Subcutaneous adipose tissue (tissue), 4 donors: Measurements from ENCODE around the gene ZBTB32. TPM values are rescaled to one million over a fixed set of nuclear protein-coding genes. Genes with fewer than 3 reads are reported as not detected.

Source experiments
- total RNA-seq, 4 donors: library from RNA; depleted of rRNA; stranded (reverse); fragments of >200 nt; gene quantifications; one replicate each; pipeline ENCODE4 v1.1.0, GENCODE V29; 2016
- TF ChIP-seq, protein P1 (sequence below): fragments of 450-650 bp; IDR thresholded peaks from one replicate; pipeline ENCODE4 v1.5.1; 2016; ENCODE audit warnings: low read depth, mild to moderate bottlenecking, control low read depth, antibody characterized with exemption, moderate library complexity

Gene ZBTB32
- total RNA-seq, 4 donors from 2014 or later: 0.33 TPM; not detected in 3

- TF ChIP-seq, protein P1, sequence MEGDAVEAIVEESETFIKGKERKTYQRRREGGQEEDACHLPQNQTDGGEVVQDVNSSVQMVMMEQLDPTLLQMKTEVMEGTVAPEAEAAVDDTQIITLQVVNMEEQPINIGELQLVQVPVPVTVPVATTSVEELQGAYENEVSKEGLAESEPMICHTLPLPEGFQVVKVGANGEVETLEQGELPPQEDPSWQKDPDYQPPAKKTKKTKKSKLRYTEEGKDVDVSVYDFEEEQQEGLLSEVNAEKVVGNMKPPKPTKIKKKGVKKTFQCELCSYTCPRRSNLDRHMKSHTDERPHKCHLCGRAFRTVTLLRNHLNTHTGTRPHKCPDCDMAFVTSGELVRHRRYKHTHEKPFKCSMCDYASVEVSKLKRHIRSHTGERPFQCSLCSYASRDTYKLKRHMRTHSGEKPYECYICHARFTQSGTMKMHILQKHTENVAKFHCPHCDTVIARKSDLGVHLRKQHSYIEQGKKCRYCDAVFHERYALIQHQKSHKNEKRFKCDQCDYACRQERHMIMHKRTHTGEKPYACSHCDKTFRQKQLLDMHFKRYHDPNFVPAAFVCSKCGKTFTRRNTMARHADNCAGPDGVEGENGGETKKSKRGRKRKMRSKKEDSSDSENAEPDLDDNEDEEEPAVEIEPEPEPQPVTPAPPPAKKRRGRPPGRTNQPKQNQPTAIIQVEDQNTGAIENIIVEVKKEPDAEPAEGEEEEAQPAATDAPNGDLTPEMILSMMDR: no peak
Measured at GRCh38 chr19:35665604-35666003, 38.8 kb upstream of the ZBTB32 start.

- TF ChIP-seq, protein P1: no peak
Measured at GRCh38 chr19:35666251-35666913, 38.0 kb upstream of the ZBTB32 start, which contains the start of gene UPK1A. Gene UPK1A, plus strand, starts transcription at chr19:35666517. Its CDS starts 296 bp downstream, at chr19:35666813.

- TF ChIP-seq, protein P1: no peak
Measured at GRCh38 chr19:35669566-35669965, 34.8 kb upstream of the ZBTB32 start.

DNA sequence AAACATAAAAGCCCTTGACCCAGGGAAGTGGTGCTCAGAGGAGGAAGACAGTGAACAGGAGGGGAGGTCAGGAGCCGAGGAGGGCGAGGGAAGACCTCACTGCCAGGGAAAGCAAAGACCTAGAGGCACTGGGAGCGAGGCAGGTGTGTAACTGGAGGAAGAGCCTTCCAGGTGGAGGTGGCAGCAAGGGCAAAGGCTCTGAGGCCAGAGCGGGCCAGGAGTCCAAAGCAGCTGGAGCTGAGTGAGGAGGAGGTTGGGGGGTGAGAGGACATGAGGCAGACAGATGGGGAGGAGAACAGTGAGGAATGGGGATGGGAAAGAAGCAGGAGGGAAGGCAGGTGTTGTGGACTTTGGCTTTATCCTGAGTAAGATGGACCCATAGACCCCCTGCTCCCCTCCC, 34.4 kb upstream of the ZBTB32 start:
- TF ChIP-seq, protein P1: no peak

GRCh38 chr19:35670686-35671085, 33.7 kb upstream of the ZBTB32 start:
- TF ChIP-seq, protein P1: no peak

- TF ChIP-seq, protein P1: no peak
Measured at GRCh38 chr19:35671818-35672217, 32.5 kb upstream of the ZBTB32 start.

DNA sequence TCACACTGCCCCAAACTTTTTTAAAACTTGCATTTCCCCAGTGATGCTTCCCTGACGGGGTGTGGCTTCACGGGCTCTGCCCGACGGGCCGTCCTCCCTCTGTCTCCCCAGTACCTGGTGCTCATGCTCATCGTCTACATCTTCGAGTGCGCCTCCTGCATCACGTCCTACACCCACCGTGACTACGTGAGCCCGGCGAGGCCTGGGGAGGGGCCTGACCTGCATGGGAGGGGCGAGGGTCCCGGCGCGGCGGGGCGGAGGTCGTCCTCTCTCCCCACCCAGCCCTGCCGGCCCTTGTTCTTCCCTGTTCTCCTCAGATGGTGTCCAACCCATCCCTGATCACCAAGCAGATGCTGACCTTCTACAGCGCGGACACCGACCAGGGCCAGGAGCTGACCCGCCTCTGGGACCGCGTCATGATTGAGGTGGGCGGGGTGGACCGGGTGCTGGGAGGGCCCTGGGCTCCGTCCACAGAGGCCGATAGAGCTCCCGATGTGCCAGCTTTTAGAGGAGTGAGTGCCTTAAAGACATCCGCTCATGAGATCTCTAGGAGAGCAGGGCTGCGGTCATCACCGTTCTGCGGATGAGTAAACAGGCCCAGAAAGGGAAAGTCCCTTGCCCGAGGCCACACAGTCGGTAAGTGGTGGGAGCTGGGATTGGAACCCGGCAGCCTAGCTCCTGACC, 31.1 kb upstream of the ZBTB32 start:
- TF ChIP-seq, protein P1: no peak
